ENCODE measurements around the gene DOC2A. TPM values are rescaled to one million over a fixed set of nuclear protein-coding genes. Genes with fewer than 3 reads are reported as not detected.

Gene DOC2A
- total RNA-seq: under 1 TPM in 4 of 10 donors, not detected in 6; 0.27 to 0.95 (median 0.48) TPM
- polyA plus RNA-seq: 1 to 10 TPM in 1 of 2 donors, under 1 TPM in 1; 0.41 to 2.7 TPM
- long read RNA-seq, donor 1, partial matches to known transcripts: 1 of 2 reads
- long read RNA-seq, donor 1, other reads (novel, unspliced or antisense): 1 of 2 reads
- long read RNA-seq, donor 2: 0 reads
- long read RNA-seq, donor 3: 0 reads

- Histone ChIP-seq H3K9me3 (no peaks in the 10 kb centered on the region), H3K4me3 (peak within 1 kb of the TSS in 9 of 10 donors; percentile 23 to 54 (median 43)), H3K36me3 (peaks cover 0 to 4% (median 0%) of the 10 kb centered on the region in 9 donors), H3K27me3 (peaks cover 19 to 52% (median 46%) of the 10 kb centered on the region in 7 donors), H3K27ac (no peak within 1 kb of the TSS), H3K4me1 (peaks cover 3 to 24% (median 18%) of the 10 kb centered on the region in 9 donors)
- WGBS, 2 donors: 1% methylated on average over 45 to 99 of the region's 99 CpGs
- intact Hi-C loops (cut with DNase I): loop anchor here in 2 of 10 donors (10.0 kb wide), 2 partner anchors 76 to 316 kb away; no protein-coding TSS in a partner anchor
- ATAC-seq (no peak), DNase-seq (no peak)
- TF ChIP-seq CTCF (IDR thresholded peaks at IDR 0.05): no peak
These were observed at the start of gene DOC2A for GRCh38 chr16:30010844-30011713. TSS of gene DOC2A (minus strand) at chr16:30011027. CDS start at chr16:30010222, 805 bp downstream.

- Histone ChIP-seq H3K36me3 (peaks cover 0 to 11% (median 0%) of the 10 kb centered on the region in 9 donors), H3K9me3 (no peaks in the 10 kb centered on the region), H3K4me1 (peaks cover 7 to 29% (median 17%) of the 10 kb centered on the region in 9 donors), H3K4me3 (no peak overlapping the region), H3K27me3 (no peaks in the 10 kb centered on the region), H3K27ac (no peak overlapping the region)
- intact Hi-C loops (cut with DNase I): loop anchor here in 2 of 10 donors (10.0 kb wide), 2 partner anchors 354 to 474 kb away; partner anchors contain the start of gene ZNF747 (in 1 of the 2)
- no peak for TF ChIP-seq CTCF (IDR thresholded peaks at IDR 0.05)
- ATAC-seq (no peak), DNase-seq (no peak)
- 71 to 80% methylated on average over 4 of the region's 4 CpGs for WGBS, 2 donors
These were observed 49.5 kb upstream of the DOC2A start for GRCh38 chr16:30060346-30060745.

DNA sequence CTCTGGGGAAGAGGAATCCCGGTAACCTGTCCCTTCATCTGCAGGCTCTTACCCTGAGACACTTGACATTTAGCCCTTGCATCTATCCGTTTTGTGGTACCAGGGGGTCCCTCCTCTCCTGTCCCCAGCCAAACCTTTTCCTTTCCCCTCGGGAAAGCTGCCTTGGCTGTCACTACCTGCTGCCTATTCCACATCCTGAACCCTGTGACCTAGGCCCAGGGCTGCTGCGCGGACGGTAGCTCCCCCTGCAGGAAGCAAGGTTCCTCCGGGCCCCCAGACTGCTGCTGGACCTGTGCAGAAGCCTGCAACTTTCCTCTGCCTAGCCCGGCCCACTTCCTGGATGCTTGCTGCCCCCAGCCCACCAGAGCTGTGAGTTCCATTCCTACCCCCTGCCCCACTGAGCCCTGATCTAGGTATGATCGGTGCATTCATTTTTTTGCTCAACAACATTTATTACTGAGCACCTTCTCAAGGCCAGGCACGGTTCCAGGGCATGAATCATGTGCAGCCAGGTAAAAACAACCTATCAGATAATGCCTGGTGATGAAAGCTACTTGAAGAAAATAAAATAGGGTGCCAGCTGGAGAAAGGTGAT is 44.2 kb upstream of the DOC2A start:
- 47% methylated on average over 10 of the region's 10 CpGs for WGBS, 2 donors
- Histone ChIP-seq H3K36me3 (peaks cover 0 to 11% (median 0%) of the 10 kb centered on the region in 9 donors), H3K27ac (no peak overlapping the region), H3K9me3 (no peaks in the 10 kb centered on the region), H3K4me1 (peaks cover 4 to 24% (median 9%) of the 10 kb centered on the region in 9 donors), H3K27me3 (no peaks in the 10 kb centered on the region), H3K4me3 (no peak overlapping the region)
- TF ChIP-seq CTCF (IDR thresholded peaks at IDR 0.05): peak in 6 of 9 donors; percentile 22 to 53 (median 26)
- no peak for DNase-seq
- intact Hi-C loops (cut with DNase I): loop anchor here in 2 of 10 donors (5.0 kb wide), 1 partner anchor 42 kb away; the partner anchor contains the start of gene YPEL3 (in 2 of the 2)
- ATAC-seq: peak in 1 of 8 donors; percentile 19

- DNase-seq (no peak), ATAC-seq (no peak)
- H3K27me3 ChIP-seq: no peaks in the 10 kb centered on the region
- WGBS, 2 donors: 72 to 76% methylated on average over 8 of the region's 8 CpGs
- H3K4me1 ChIP-seq: peaks cover 4 to 24% (median 9%) of the 10 kb centered on the region in 9 donors
- no peak overlapping the region for H3K27ac ChIP-seq
- no peak overlapping the region for H3K4me3 ChIP-seq
- intact Hi-C loops (cut with DNase I): loop anchor here in 2 of 10 donors (5.0 kb wide), 1 partner anchor 43 kb away; the partner anchor contains the start of gene YPEL3 (in 2 of the 2)
- TF ChIP-seq CTCF (IDR thresholded peaks at IDR 0.05): no peak
- no peaks in the 10 kb centered on the region for H3K9me3 ChIP-seq
- peaks cover 0 to 5% (median 0%) of the 10 kb centered on the region in 9 donors for H3K36me3 ChIP-seq
These were observed 43.6 kb upstream of the DOC2A start for GRCh38 chr16:30054451-30054850.

All from heart right ventricle (tissue), 16 donors.